H1 (cell line): ENCODE results near the gene MFAP4. TPM values are rescaled to one million over a fixed set of nuclear protein-coding genes. Genes with fewer than 3 reads are reported as not detected.

ENCODE experiments used
- CTCF ChIA-PET: fragments of 300-600 bp; sonication (Branson Sonifier 250); formaldehyde crosslinking; loops from one replicate; lab custom pipeline; 2021; ENCODE audit not compliant: partially characterized antibody; lab: Charles Lee
- POLR2A ChIA-PET: fragments of 300-600 bp; sonication (Branson Sonifier 250); formaldehyde crosslinking; loops from one replicate; lab custom pipeline; 2021; ENCODE audit warnings: inconsistent platforms; ENCODE audit not compliant: partially characterized antibody; lab: Charles Lee
- DNase-seq, 2 experiments: peaks; one replicate each; pipeline versions ENCODE4 v3.0.0 to v3.0.0-alpha.2; 2010 to 2022; ENCODE audit warnings: low spot score in 2 of 2, low read depth in 1 of 2, mixed read lengths in 1 of 2
- FAIRE-seq: peaks from 2 replicates; lab custom pipeline; 2011; peaks lifted over from hg19 to GRCh38; lab: Jason Lieb, UNC
- H2AFZ ChIP-seq: 2 replicates; pipeline ENCODE4 v1.8.1; 2012; ENCODE audit warnings: low read length, inconsistent platforms
- H2AK5ac ChIP-seq: 2 replicates; pipeline ENCODE4 v1.6.1; 2013; ENCODE audit warnings: low read depth, low read length
- H2BK120ac ChIP-seq: replicated peaks from 2 replicates; pipeline ENCODE3; 2013; ENCODE audit warnings: low read depth, low read length, inconsistent platforms
- H2BK12ac ChIP-seq: 2 replicates; pipeline ENCODE4 v1.6.1; 2013; ENCODE audit warnings: low read depth, low read length
- H2BK15ac ChIP-seq: 2 replicates; pipeline ENCODE4 v1.6.1; 2013; ENCODE audit warnings: low read length
- H2BK20ac ChIP-seq: 2 replicates; pipeline ENCODE4 v1.6.1; 2013; ENCODE audit warnings: low read length
- H2BK5ac ChIP-seq: 2 replicates; pipeline ENCODE4 v1.6.1; 2013; ENCODE audit warnings: low read depth, low read length
- H3K14ac ChIP-seq: 2 replicates; pipeline ENCODE4 v1.6.1; 2013; ENCODE audit warnings: inconsistent platforms; ENCODE audit not compliant: insufficient read length
- H3K18ac ChIP-seq: 2 replicates; pipeline ENCODE4 v1.6.1; 2013; ENCODE audit warnings: low read length; ENCODE audit errors: extremely low read depth
- H3K23ac ChIP-seq: 2 replicates; pipeline ENCODE4 v1.6.1; 2013; ENCODE audit warnings: inconsistent platforms; ENCODE audit not compliant: insufficient read length
- H3K23me2 ChIP-seq: 2 replicates; pipeline ENCODE4 v1.6.1; 2013; ENCODE audit warnings: low read depth, low read length
- H3K27ac ChIP-seq: 2 replicates; pipeline ENCODE4 v1.6.1; 2011; ENCODE audit warnings: low read depth, low read length, inconsistent platforms
- H3K27me3 ChIP-seq, 4 experiments: replicated peaks in 1 of 4; 1 replicate in 1 of 4; 2 replicates in 3 of 4; pipeline versions ENCODE4 v1.6.1 to v1.8.1; 2011 to 2013; ENCODE audit warnings: low read length in 3 of 4, mild to moderate bottlenecking in 3 of 4, inconsistent platforms in 2 of 4, mixed read lengths in 2 of 4, moderate library complexity in 1 of 4; ENCODE audit not compliant: control insufficient read depth in 3 of 4, insufficient read depth in 3 of 4; ENCODE audit errors: extremely low read depth in 1 of 4
- H3K36me3 ChIP-seq, 4 experiments: 2 replicates each; pipeline versions ENCODE4 v1.6.1 to v1.8.1; 2011 to 2013; ENCODE audit warnings: mild to moderate bottlenecking in 4 of 4, low read length in 3 of 4, moderate library complexity in 2 of 4, control low read depth in 1 of 4, inconsistent platforms in 1 of 4; ENCODE audit not compliant: insufficient read depth in 4 of 4, control insufficient read depth in 2 of 4
- H3K4ac ChIP-seq: replicated peaks from 2 replicates; pipeline ENCODE3; 2013; ENCODE audit warnings: low read length, low read depth, mixed read lengths, inconsistent platforms; ENCODE audit not compliant: insufficient read length
- H3K4me1 ChIP-seq, 4 experiments: replicated peaks in 1 of 4; 1 replicate in 1 of 4; 2 replicates in 3 of 4; pipeline versions ENCODE4 v1.6.1 to v1.8.1; 2011 to 2013; ENCODE audit warnings: low read length in 3 of 4, inconsistent platforms in 2 of 4, mixed read lengths in 1 of 4; ENCODE audit not compliant: insufficient read depth in 4 of 4, control insufficient read depth in 3 of 4
- H3K4me2 ChIP-seq, 2 experiments: 2 replicates each; pipeline versions ENCODE4 v1.6.1 to v1.8.1; 2011 to 2013; ENCODE audit warnings: low read depth in 2 of 2, low read length in 2 of 2, control low read depth in 1 of 2, inconsistent platforms in 1 of 2, mild to moderate bottlenecking in 1 of 2; ENCODE audit not compliant: insufficient read depth in 1 of 2
- H3K4me3 ChIP-seq, 4 experiments: fragments of 200-600, 300-600 bp in 1 of 4; sonication (generic), shearing (Covaris generic), sonication (Bioruptor Twin) in 1 of 4; 2 replicates each; pipeline versions ENCODE4 v1.5.1 to v1.8.1; 2011 to 2016; ENCODE audit warnings: low read length in 4 of 4, low read depth in 3 of 4, control low read depth in 2 of 4, inconsistent platforms in 2 of 4, mild to moderate bottlenecking in 2 of 4, mixed read lengths in 1 of 4, moderate library complexity in 1 of 4; ENCODE audit not compliant: insufficient read depth in 2 of 4; ENCODE audit errors: extremely low read depth in 1 of 4
- H3K56ac ChIP-seq: replicated peaks from 2 replicates; pipeline ENCODE3; 2013; ENCODE audit warnings: low read depth, mild to moderate bottlenecking, mixed read lengths, low read length, inconsistent platforms; ENCODE audit not compliant: insufficient read length
- H3K79me1 ChIP-seq: 2 replicates; pipeline ENCODE4 v1.6.1; 2013; ENCODE audit warnings: low read depth, low read length, control low read depth
- H3K79me2 ChIP-seq, 2 experiments: 2 replicates each; pipeline versions ENCODE4 v1.6.1 to v1.8.1; 2012 to 2013; ENCODE audit warnings: low read length in 2 of 2, mild to moderate bottlenecking in 2 of 2, inconsistent platforms in 1 of 2; ENCODE audit not compliant: insufficient read depth in 2 of 2, control insufficient read depth in 1 of 2
- H3K9ac ChIP-seq, 4 experiments: replicated peaks in 1 of 4; 1 replicate in 1 of 4; 2 replicates in 3 of 4; pipeline versions ENCODE4 v1.6.1 to v1.8.1; 2011 to 2013; ENCODE audit warnings: low read depth in 3 of 4, low read length in 3 of 4, control low read depth in 2 of 4, mild to moderate bottlenecking in 2 of 4, moderate library complexity in 2 of 4, inconsistent platforms in 1 of 4; ENCODE audit errors: extremely low read depth in 1 of 4
- H3K9me3 ChIP-seq, 2 experiments: 2 replicates each; pipeline versions ENCODE4 v1.6.1 to v1.8.1; 2012 to 2013; ENCODE audit warnings: mild to moderate bottlenecking in 2 of 2, moderate library complexity in 2 of 2, control low read depth in 1 of 2, inconsistent platforms in 1 of 2, low read depth in 1 of 2, low read length in 1 of 2, mixed read lengths in 1 of 2; ENCODE audit not compliant: insufficient read depth in 2 of 2
- H4K20me1 ChIP-seq, 2 experiments: replicated peaks in 1 of 2; 2 replicates each; pipeline versions ENCODE3 to v1.8.1; 2011 to 2013; ENCODE audit warnings: inconsistent platforms in 2 of 2, low read length in 2 of 2, mild to moderate bottlenecking in 1 of 2; ENCODE audit not compliant: insufficient read depth in 2 of 2, control insufficient read depth in 1 of 2
- H4K5ac ChIP-seq: 2 replicates; pipeline ENCODE4 v1.6.1; 2013; ENCODE audit warnings: low read length, low read depth, mixed read lengths, inconsistent platforms; ENCODE audit not compliant: insufficient read length
- H4K8ac ChIP-seq: 2 replicates; pipeline ENCODE4 v1.8.0; 2013; ENCODE audit warnings: mild to moderate bottlenecking, moderate library complexity, low read length, inconsistent platforms; ENCODE audit not compliant: insufficient read depth; ENCODE audit errors: extremely low read depth
- H4K91ac ChIP-seq: replicated peaks from 2 replicates; pipeline ENCODE3; 2013; ENCODE audit warnings: low read length, mixed read lengths, inconsistent platforms; ENCODE audit not compliant: insufficient read length
- GTF2F1 ChIP-seq: IDR thresholded peaks from 2 replicates; pipeline ENCODE4 v1.6.1; 2012; ENCODE audit warnings: low read depth, low read length, improper control_type of control experiment, borderline replicate concordance
- JUND ChIP-seq: IDR thresholded peaks from 2 replicates; pipeline ENCODE4 v1.6.1; 2011; ENCODE audit warnings: mild to moderate bottlenecking, improper control_type of control experiment, low read length
- MAFK ChIP-seq: IDR thresholded peaks from 2 replicates; pipeline ENCODE4 v1.6.1; 2012; ENCODE audit warnings: low read depth, mild to moderate bottlenecking, improper control_type of control experiment, low read length
- NANOG ChIP-seq: IDR thresholded peaks from 2 replicates; pipeline ENCODE4 v1.6.1; 2011; ENCODE audit warnings: low read length, low read depth, mild to moderate bottlenecking, inconsistent platforms; ENCODE audit not compliant: insufficient read depth, poor library complexity, severe bottlenecking
- RNF2 ChIP-seq: fragments of 200-900, 300-1000 bp; sonication (generic); IDR thresholded peaks from 2 replicates; pipeline ENCODE4 v1.7.1; 2016; ENCODE audit warnings: borderline replicate concordance, low read depth, mild to moderate bottlenecking, antibody characterized with exemption, low read length; ENCODE audit not compliant: poor library complexity, severe bottlenecking; ENCODE audit errors: missing control alignments
- SIN3A ChIP-seq, 2 experiments: IDR thresholded peaks in 1 of 2; conservative IDR thresholded peaks in 1 of 2; 2 replicates each; pipeline ENCODE4 v1.6.1; 2011 to 2012; ENCODE audit warnings: low read length in 2 of 2, improper control_type of control experiment in 1 of 2, low read depth in 1 of 2, mild to moderate bottlenecking in 1 of 2
- TCF12 ChIP-seq: IDR thresholded peaks from 2 replicates; pipeline ENCODE4 v1.6.1; 2011; ENCODE audit warnings: low read depth, mild to moderate bottlenecking, low read length
- WGBS, 2 experiments: shearing (Covaris generic) in 1 of 2; methylation state at CpG; one replicate each; pipeline versions ENCODE4 v1.1.6 to v1.1.7; 2013 to 2015; ENCODE audit warnings: low lambda C conversion rate in 2 of 2, mixed read lengths in 2 of 2, inconsistent platforms in 1 of 2, low coverage in 1 of 2, missing lambda C conversion rate in 1 of 2; ENCODE audit not compliant: insufficient replicate concordance in 2 of 2, insufficient coverage in 1 of 2, insufficient read length in 1 of 2; ENCODE audit errors: extremely low coverage in 1 of 2, missing lambda C conversion rate in 1 of 2; 5-methylcytosine and 5-hydroxymethylcytosine counted together
- polyA plus RNA-seq, 7 experiments: library from polyadenylated mRNA; depleted of rRNA in 3 of 7; stranded (reverse) in 5 of 7; unstranded in 2 of 7; fragments of >200 nt in 5 of 7; fragments of 200-250 nt in 2 of 7; gene quantifications; 1 replicate in 5 of 7; 2 replicates in 1 of 7; 4 replicates in 1 of 7; pipeline versions ENCODE4 v1.2.1 to v1.2.3, GENCODE V29; 2011 to 2013; ENCODE audit warnings: missing spikeins in 2 of 7, mixed read lengths in 2 of 7
- total RNA-seq: library from RNA; stranded (reverse); fragmentation: NEBNext Ultra II Directional; extraction: Animal tissue kit (Norgen Biotek cat#: 25700); gene quantifications from 2 replicates; pipeline ENCODE4 v1.2.1, GENCODE V29; 2021

Gene MFAP4
- total and polyA plus RNA-seq, 2 of the 8 experiments (the other 6 are each of a cell fraction or from before 2014, with no cell fraction given), result 3.1 to 3.6 TPM

DNA sequence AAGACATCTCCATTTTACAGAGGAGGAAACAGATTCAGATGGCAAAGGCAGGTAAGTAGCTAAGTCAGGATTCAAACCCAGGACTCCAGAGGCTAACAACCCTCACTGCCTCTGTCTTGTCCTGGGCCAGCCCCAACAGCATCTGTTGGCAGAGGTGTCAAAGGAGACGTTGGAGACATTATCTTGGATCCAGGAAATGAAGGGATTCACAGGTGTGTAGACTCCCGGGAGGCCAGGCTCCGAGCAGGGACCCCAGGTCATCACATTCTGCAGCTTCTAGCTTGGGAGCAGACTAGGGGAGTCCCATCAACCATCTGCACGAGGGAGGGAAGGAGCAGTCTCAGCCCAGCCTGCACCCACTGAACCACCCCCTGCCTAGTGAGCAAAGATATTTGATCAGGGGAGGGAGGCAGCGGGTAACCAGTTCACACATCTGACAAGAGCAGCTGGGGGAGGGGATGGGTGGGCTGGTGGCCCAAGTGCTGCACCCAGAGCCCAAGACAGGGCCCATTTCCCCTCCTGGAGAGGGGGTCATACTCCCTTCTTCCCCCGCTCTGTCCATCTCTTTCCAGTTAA, 23.4 kb downstream of the MFAP4 start:
- Histone ChIP-seq H2BK12ac (peak overlapping the region; percentile 92; the same call in 1 of the 2 replicates), H2BK5ac (no peak overlapping the region), H2AFZ (no peak overlapping the region), H3K14ac (no peak overlapping the region), H3K56ac (no peak overlapping the region), H3K4ac (peak overlapping the region; percentile 73), H4K91ac (no peak overlapping the region), H3K18ac (no peak overlapping the region), H3K9ac (no peak overlapping the region), H4K20me1 (peaks cover 0 to 1% of the 10 kb centered on the region in 2 experiments), H2BK15ac (no peak overlapping the region), H3K36me3 (no peaks in the 10 kb centered on the region; a peak in 1 of 8 replicates), H3K4me2 (no peak overlapping the region; a peak in 1 of 4 replicates), H3K23me2 (peaks cover 6% of the 10 kb centered on the region; the same call in 1 of the 2 replicates), H3K23ac (no peak overlapping the region), H3K4me3 (no peak overlapping the region), H2AK5ac (no peak overlapping the region), H3K79me1 (no peaks in the 10 kb centered on the region), H3K27ac (no peak overlapping the region), H4K5ac (no peak overlapping the region), H2BK120ac (no peak overlapping the region), H4K8ac (no peak overlapping the region), H3K79me2 (no peaks in the 10 kb centered on the region), H3K4me1 (peaks cover 0 to 9% (median 3%) of the 10 kb centered on the region in 4 experiments; a peak in 4 of 7 replicates), H3K9me3 (no peaks in the 10 kb centered on the region), H2BK20ac (no peak overlapping the region), H3K27me3 (no peaks in the 10 kb centered on the region; a peak in 1 of 7 replicates)
- DNase-seq (no peak), FAIRE-seq (no peak)
- ChIA-PET POLR2A (interaction anchor here (0.8 to 6.2 kb wide), 6 partner anchors 9 to 285 kb away, joined by 3 to 32 read pairs (median 6); partner anchors contain the start of genes ALDH3A2, MAPK7 and MFAP4), CTCF (interaction anchor here (0.7 to 6.7 kb wide), 52 partner anchors 9 to 551 kb away, joined by 3 to 66 read pairs (median 5); partner anchors contain the start of genes MAPK7, MFAP4 and SLC47A1)
- TF ChIP-seq RNF2 (no peak), NANOG (no peak), SIN3A (conservative IDR thresholded peaks at IDR 0.05 in 1 of 2, IDR thresholded peaks at IDR 0.05 in 1 of 2; ENCODE audit: low read depth in 1 of 2, low read length in 2 of 2) (no peak), MAFK (no peak), GTF2F1 (no peak), TCF12 (no peak), JUND (no peak)
- WGBS, 2 experiments, result 90% methylated on average over 6 of the region's 6 CpGs; no CpG with 5 or more reads in 1 of the 2 experiments
